G401 (cell line): ENCODE measurements around the gene SYNPO. TPM values are rescaled to one million over a fixed set of nuclear protein-coding genes. Genes with fewer than 3 reads are reported as not detected.

ENCODE experiments used
- DNase-seq: peaks from one replicate; pipeline ENCODE4 v3.0.0-alpha.2; 2015; ENCODE audit warnings: low spot score
- in situ Hi-C: cut with HindIII; loops from 2 replicates; pipeline ENCODE4 v1.10.0; 2016; ENCODE audit warnings: low sequenced_read_pairs, mixed read lengths
- total RNA-seq: library from RNA; depleted of rRNA; stranded (reverse); fragments of >200 nt; shearing (Covaris generic); gene quantifications from 2 replicates; pipeline ENCODE4 v1.2.3, GENCODE V29; 2014; rRNA removed

The SYNPO gene
- total RNA-seq, 1 experiment from 2014 or later, result 3.6 TPM

- DNase-seq, result no peak
- in situ Hi-C loops, result no loop called here
These were observed 30.5 kb downstream of the SYNPO start for GRCh38 chr5:150670948-150671310.

GRCh38 chr5:150671509-150672236, 31.2 kb downstream of the SYNPO start:
- in situ Hi-C loops, result no loop called here
- DNase-seq, result no peak

- in situ Hi-C loops, result no loop called here
- no peak for DNase-seq
These were observed 31.9 kb downstream of the SYNPO start for GRCh38 chr5:150672237-150672883.

GRCh38 chr5:150672884-150673275, 32.4 kb downstream of the SYNPO start:
- no peak for DNase-seq
- in situ Hi-C loops, result no loop called here

GRCh38 chr5:150674341-150674821, 33.9 kb downstream of the SYNPO start:
- no peak for DNase-seq
- in situ Hi-C loops, result no loop called here

GRCh38 chr5:150675069-150675468, 34.6 kb downstream of the SYNPO start:
- in situ Hi-C loops, result no loop called here
- DNase-seq, result no peak

GRCh38 chr5:150676578-150676977, 36.1 kb downstream of the SYNPO start:
- DNase-seq, result no peak
- in situ Hi-C loops, result no loop called here

GRCh38 chr5:150689120-150689519, 48.7 kb downstream of the SYNPO start:
- no peak for DNase-seq
- in situ Hi-C loops, result no loop called here

GRCh38 chr5:150690760-150691159, 50.3 kb downstream of the SYNPO start:
- DNase-seq, result no peak
- in situ Hi-C loops, result no loop called here

- in situ Hi-C loops, result no loop called here
- DNase-seq, result no peak
These were observed 51.8 kb downstream of the SYNPO start for GRCh38 chr5:150692276-150692675.

GRCh38 chr5:150694612-150695011, 54.2 kb downstream of the SYNPO start:
- no peak for DNase-seq

GRCh38 chr5:150700246-150700593, 59.8 kb downstream of the SYNPO start:
- in situ Hi-C loops, result no loop called here
- no peak for DNase-seq

More at GRCh38 chr5:150694612-150695011, 54.2 kb downstream of the SYNPO start:
- in situ Hi-C loops, result no loop called here

- peak; percentile 97 for DNase-seq
These were observed 60.3 kb downstream of the SYNPO start, which contains the start of gene RBM22 for GRCh38 chr5:150700594-150701377. Gene RBM22, minus strand, starts transcription at chr5:150701062. Its CDS starts 77 bp downstream, at chr5:150700985.

GRCh38 chr5:150703762-150704161, 63.3 kb downstream of the SYNPO start:
- in situ Hi-C loops, result no loop called here
- DNase-seq, result no peak

More at GRCh38 chr5:150700594-150701377, 60.3 kb downstream of the SYNPO start, which contains the start of gene RBM22:
- in situ Hi-C loops, result no loop called here

GRCh38 chr5:150706776-150707390, 66.4 kb downstream of the SYNPO start:
- no peak for DNase-seq
- in situ Hi-C loops, result no loop called here

Other genes with a start within 250 kb of the SYNPO start
- 118 and 123 TPM in 2 replicates for gene CD74, start 227.8 kb upstream of the SYNPO start, total RNA-seq
- gene RPS14, start 190.9 kb upstream of the SYNPO start, total RNA-seq, result 3,973 and 5,195 TPM in 2 replicates
- 68.1 and 76.0 TPM in 2 replicates for gene NDST1, start 132.5 kb upstream of the SYNPO start, total RNA-seq
- not detected in 2 replicates for gene MYOZ3, start 20.6 kb downstream of the SYNPO start, total RNA-seq
- 20.1 and 40.9 TPM in 2 replicates for gene RBM22, start 60.4 kb downstream of the SYNPO start, total RNA-seq
- gene DCTN4, start 118.4 kb downstream of the SYNPO start, total RNA-seq, result 31.0 and 47.0 TPM in 2 replicates
- gene SMIM3, start 138.1 kb downstream of the SYNPO start, total RNA-seq, result 19.4 and 25.0 TPM in 2 replicates
- gene IRGM, start 205.9 kb downstream of the SYNPO start, total RNA-seq, result not detected in 2 replicates